ENCODE data around the gene GRM3. TPM values are rescaled to one million over a fixed set of nuclear protein-coding genes. Genes with fewer than 3 reads are reported as not detected.
"Not testable (repeated sequence)": the region's sequence is repeated elsewhere in the genome, so short reads cannot be mapped to it uniquely, and the experiment has no call there.

GRM3 gene
- not detected in 2 replicates for total RNA-seq (ENCODE audit: low replicate concordance)

DNA sequence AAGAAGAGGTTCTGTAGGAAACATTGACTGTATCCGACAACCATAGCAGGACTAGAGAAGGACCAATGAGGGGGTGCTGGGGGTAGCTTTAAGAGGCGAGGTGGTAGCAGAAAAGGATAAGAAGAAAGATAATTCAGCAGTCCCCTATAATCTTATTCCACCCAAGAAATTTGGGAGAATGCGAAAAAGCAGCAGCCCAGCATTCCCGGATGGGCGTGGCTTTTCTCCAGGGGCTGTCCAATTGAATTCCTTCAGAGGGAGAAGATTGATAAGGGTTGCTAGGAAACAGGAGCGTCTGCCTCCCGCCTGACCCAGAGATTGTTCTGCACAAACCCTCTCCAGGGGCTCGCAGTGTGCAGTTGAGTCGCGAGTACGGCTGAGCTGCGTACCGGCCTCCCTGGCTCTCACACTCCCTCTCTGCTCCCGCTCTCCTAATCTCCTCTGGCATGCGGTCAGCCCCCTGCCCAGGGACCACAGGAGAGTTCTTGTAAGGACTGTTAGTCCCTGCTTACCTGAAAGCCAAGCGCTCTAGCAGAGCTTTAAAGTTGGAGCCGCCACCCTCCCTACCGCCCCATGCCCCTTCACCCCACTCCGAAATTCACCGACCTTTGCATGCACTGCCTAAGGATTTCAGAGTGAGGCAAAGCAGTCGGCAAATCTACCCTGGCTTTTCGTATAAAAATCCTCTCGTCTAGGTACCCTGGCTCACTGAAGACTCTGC, at the start of gene GRM3:
Gene GRM3, plus strand, starts transcription at position 349 of the 721 bp plus-strand sequence. CDS start 121,237 bp downstream, outside the sequence.
- TF ChIP-seq, protein P1, sequence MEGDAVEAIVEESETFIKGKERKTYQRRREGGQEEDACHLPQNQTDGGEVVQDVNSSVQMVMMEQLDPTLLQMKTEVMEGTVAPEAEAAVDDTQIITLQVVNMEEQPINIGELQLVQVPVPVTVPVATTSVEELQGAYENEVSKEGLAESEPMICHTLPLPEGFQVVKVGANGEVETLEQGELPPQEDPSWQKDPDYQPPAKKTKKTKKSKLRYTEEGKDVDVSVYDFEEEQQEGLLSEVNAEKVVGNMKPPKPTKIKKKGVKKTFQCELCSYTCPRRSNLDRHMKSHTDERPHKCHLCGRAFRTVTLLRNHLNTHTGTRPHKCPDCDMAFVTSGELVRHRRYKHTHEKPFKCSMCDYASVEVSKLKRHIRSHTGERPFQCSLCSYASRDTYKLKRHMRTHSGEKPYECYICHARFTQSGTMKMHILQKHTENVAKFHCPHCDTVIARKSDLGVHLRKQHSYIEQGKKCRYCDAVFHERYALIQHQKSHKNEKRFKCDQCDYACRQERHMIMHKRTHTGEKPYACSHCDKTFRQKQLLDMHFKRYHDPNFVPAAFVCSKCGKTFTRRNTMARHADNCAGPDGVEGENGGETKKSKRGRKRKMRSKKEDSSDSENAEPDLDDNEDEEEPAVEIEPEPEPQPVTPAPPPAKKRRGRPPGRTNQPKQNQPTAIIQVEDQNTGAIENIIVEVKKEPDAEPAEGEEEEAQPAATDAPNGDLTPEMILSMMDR (IDR thresholded peaks at IDR 0.05; ENCODE audit: insufficient read depth, low read length) = no peak
- no peak for DNase-seq (ENCODE audit: low read depth)
- H3K4me3 ChIP-seq (ENCODE audit: low read depth, low read length) = no peak within 1 kb of the TSS

DNA sequence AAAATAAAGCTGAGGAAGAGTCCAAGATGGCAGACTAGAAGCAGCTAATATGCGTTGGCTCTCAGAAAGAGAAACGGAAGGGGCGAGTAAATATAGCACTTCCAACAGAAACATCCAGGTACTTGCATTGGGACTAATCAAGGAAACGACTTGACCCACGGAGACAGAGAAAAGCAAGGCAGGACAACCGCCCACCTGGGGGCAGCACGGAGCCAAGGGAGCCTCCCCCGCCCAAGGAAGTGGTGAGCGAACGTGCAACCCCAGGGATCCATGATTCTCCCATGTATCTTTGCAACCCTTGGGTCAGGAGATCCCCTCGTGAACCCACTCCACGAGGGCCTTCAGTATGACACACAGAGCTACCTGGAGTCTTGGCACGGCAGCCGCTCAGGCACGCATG, 45.4 kb upstream of the GRM3 start:
- DNase-seq (ENCODE audit: low read depth) = no peak
- no peak overlapping the region for H3K4me3 ChIP-seq (ENCODE audit: low read depth, low read length)
- TF ChIP-seq, protein P1 (IDR thresholded peaks at IDR 0.05; ENCODE audit: insufficient read depth, low read length) = no peak

DNA sequence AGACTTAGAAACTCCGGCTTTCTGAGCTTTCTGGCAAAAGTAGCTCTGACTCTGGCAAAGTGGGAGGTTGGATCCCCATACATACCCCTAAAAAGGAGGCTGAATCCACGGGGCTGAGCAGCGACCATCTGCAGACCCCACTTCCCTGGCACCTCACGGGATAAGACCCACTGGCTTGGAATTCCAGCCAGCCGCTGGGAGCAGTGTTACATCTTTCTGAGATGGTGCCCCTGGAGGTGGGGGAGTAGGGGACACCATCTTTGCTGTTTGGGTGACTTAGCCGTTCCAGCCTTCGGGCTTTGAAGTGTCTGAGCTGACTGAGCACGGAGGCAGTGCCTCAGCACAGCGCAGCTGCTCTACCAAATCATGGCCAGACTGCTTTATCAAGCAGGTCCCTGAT, 45.0 kb upstream of the GRM3 start:
- no peak for DNase-seq (ENCODE audit: low read depth)
- TF ChIP-seq, protein P1 (IDR thresholded peaks at IDR 0.05; ENCODE audit: insufficient read depth, low read length) = no peak
- no peak overlapping the region for H3K4me3 ChIP-seq (ENCODE audit: low read depth, low read length)

DNA sequence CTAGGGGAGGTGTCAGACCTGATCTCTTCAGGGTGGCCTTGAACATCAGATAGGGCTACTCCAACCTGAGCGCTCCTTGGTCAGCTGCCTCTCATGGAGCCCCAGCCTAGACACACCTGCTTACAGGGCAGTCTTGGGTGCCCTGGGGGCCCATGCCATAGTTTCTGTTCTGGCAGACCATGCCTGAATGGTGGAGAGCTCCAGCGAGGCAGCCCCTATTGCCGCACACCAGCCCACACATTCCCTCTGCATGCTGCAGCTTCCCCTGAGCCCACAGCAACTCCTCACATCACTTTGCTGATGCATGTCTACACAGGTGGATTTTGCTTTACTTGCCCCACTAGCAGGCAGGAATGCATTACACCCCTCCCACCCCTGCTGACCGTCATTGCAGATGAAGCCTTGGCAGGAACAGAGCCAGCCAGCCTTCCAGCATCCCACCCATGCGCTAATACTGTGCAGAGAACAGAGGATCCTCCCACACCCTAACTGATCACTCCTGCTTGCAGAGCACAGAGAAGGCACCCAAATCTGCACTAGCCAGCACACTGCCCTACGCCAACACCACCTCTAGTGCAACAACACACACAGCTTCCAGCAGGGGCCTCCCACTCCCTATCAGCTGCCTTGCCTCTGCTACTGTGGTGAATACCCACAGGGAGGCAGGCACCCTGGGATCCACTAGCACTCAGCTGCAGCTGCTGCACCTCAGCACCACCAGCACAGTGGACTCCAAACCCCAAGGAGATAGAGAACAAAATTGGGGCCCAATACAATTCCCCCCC, 43.0 kb upstream of the GRM3 start:
- H3K4me3 ChIP-seq (ENCODE audit: low read depth, low read length) = no peak overlapping the region
- TF ChIP-seq, protein P1 (IDR thresholded peaks at IDR 0.05; ENCODE audit: insufficient read depth, low read length) = no peak
- DNase-seq (ENCODE audit: low read depth) = no peak

DNA sequence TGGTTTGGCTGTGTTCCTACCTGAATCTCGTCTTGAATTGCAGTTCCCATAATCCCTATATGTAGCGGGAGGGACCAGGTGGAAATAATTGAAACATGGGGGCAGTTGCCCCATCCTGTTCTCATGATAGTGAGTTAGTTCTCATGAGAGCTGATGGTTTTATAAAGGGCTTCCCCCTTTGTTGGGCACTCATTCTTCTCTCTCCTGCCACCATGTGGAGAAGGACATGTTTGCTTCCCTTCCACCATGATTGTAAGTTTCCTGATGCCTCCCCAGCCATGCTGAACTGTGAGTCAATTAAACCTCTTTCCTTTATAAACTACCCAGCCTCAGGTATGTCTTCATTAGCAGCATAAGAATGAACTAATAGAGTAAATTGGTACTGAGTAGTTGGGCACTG, 28.0 kb upstream of the GRM3 start:
- DNase-seq (ENCODE audit: low read depth); H3K4me3 ChIP-seq (ENCODE audit: low read depth, low read length): not testable (repeated sequence)

DNA sequence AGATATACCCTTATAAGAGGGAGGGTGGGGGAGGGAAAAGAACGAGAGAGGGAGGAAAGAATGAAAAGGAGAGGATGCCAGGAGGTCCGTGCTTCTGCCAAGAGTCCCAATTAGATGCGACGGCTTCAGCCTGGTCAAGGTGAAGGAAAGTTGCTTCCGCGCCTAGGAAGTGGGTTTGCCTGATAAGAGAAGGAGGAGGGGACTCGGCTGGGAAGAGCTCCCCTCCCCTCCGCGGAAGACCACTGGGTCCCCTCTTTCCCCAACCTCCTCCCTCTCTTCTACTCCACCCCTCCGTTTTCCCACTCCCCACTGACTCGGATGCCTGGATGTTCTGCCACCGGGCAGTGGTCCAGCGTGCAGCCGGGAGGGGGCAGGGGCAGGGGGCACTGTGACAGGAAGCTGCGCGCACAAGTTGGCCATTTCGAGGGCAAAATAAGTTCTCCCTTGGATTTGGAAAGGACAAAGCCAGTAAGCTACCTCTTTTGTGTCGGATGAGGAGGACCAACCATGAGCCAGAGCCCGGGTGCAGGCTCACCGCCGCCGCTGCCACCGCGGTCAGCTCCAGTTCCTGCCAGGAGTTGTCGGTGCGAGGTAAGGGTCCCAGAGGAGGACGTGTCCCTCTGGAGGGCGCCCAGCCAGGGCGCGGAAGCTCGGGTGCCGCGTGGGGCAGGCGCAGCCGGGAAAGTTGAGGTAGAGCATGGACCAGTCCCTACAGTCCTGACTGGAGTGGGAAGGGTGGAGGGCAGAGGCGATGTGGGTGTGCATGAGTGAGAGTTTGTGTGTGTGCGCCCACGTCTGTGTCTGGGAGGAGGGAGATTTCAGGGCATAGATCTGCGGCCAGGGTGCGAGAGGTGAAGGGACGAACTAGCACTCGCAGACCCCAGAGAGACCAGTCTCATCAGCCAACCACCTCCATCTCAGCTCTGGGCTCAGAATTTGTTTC, 844 bp downstream of the GRM3 start:
- TF ChIP-seq, protein P1 (IDR thresholded peaks at IDR 0.05; ENCODE audit: insufficient read depth, low read length) = no peak
- DNase-seq (ENCODE audit: low read depth) = no peak

More for the DNA sequence above, 844 bp downstream of the GRM3 start:
- H3K4me3 ChIP-seq (ENCODE audit: low read depth, low read length) = no peak overlapping the region
